Breast epithelium (tissue), 4 donors: Measurements from ENCODE around the gene SSR3. TPM values are rescaled to one million over a fixed set of nuclear protein-coding genes. Genes with fewer than 3 reads are reported as not detected.

Experiments used
- DNase-seq, 2 donors: peaks; one replicate each; pipeline ENCODE4 v3.0.0-alpha.2; 2019; ENCODE audit warnings: low spot score in 2 of 2
- H3K27ac ChIP-seq, 2 donors: fragments of 200-600 bp; sonication (generic) in 1 of 2; one replicate each; pipeline ENCODE4 v1.5.1; 2016 to 2019; ENCODE audit warnings: mild to moderate bottlenecking in 1 of 2
- H3K27me3 ChIP-seq, 2 donors: fragments of 200-600 bp; sonication (generic) in 1 of 2; one replicate each; pipeline versions ENCODE4 v1.5.1 to v1.6.0; 2017 to 2019; ENCODE audit warnings: control low read depth in 1 of 2, mild to moderate bottlenecking in 1 of 2
- H3K36me3 ChIP-seq: fragments of 200-600 bp; one replicate; pipeline ENCODE4 v1.5.1; 2019
- H3K4me1 ChIP-seq, 2 donors: fragments of 200-600 bp; sonication (generic); one replicate each; pipeline ENCODE4 v1.5.1; 2016 to 2019; ENCODE audit warnings: control low read depth in 1 of 2
- H3K4me3 ChIP-seq, 3 donors: fragments of 200-600 bp; sonication (generic); 1 replicate in 2 of 3; 2 replicates in 1 of 3; pipeline ENCODE4 v1.5.1; 2016 to 2019; ENCODE audit warnings: mild to moderate bottlenecking in 3 of 3, moderate library complexity in 2 of 3
- H3K9me3 ChIP-seq, 2 donors: fragments of 200-600 bp; sonication (generic) in 1 of 2; one replicate each; pipeline ENCODE4 v1.5.1; 2016 to 2019; ENCODE audit warnings: control low read depth in 1 of 2
- CTCF ChIP-seq, 3 donors: fragments of 450-650 bp; IDR thresholded peaks; one replicate each; pipeline ENCODE4 v1.5.1; 2016 to 2017; ENCODE audit warnings: antibody characterized with exemption in 3 of 3, mild to moderate bottlenecking in 3 of 3, moderate library complexity in 3 of 3
- POLR2A ChIP-seq: fragments of 450-650 bp; IDR thresholded peaks from one replicate; pipeline ENCODE4 v1.6.1; 2016; ENCODE audit warnings: antibody characterized with exemption, mild to moderate bottlenecking, moderate library complexity
- POLR2AphosphoS5 ChIP-seq, 3 donors: sonication (generic); formaldehyde crosslinking; IDR thresholded peaks; one replicate each; pipeline ENCODE4 v1.6.1; 2017; ENCODE audit warnings: antibody characterized with exemption in 3 of 3
- intact Hi-C: fragments of 100-400 bp; cut with DNase I; formaldehyde crosslinking; loops from one replicate; pipeline ENCODE4 v1.15.1; 2023; ENCODE audit warnings: low total_unique reads
- total RNA-seq, 3 donors: library from RNA; depleted of rRNA; stranded (reverse); fragments of >200 nt; gene quantifications; one replicate each; pipeline ENCODE4 v1.1.0, GENCODE V29; 2016

Gene SSR3
- total RNA-seq, 3 donors from 2014 or later, result 109 to 156 (median 110) TPM

- Histone ChIP-seq H3K27ac (no peak overlapping the region), H3K36me3 (no peaks in the 10 kb centered on the region), H3K27me3 (no peaks in the 10 kb centered on the region), H3K4me1 (no peaks in the 10 kb centered on the region), H3K4me3 (no peak overlapping the region), H3K9me3 (no peaks in the 10 kb centered on the region)
- intact Hi-C loops, result no loop called here
- TF ChIP-seq POLR2AphosphoS5 (IDR thresholded peaks at IDR 0.05) (no peak), CTCF (IDR thresholded peaks at IDR 0.05) (no peak), POLR2A (no peak)
- no peak for DNase-seq
Measured at GRCh38 chr3:156561533-156561932, 6.6 kb upstream of the SSR3 start.

- Histone ChIP-seq H3K9me3 (no peaks in the 10 kb centered on the region), H3K36me3 (no peaks in the 10 kb centered on the region), H3K27ac (no peak overlapping the region), H3K27me3 (no peaks in the 10 kb centered on the region), H3K4me3 (no peak overlapping the region), H3K4me1 (no peaks in the 10 kb centered on the region)
- no peak for DNase-seq
- no peak for TF ChIP-seq POLR2AphosphoS5 (IDR thresholded peaks at IDR 0.05)
- no peak for TF ChIP-seq POLR2A
- TF ChIP-seq CTCF (IDR thresholded peaks at IDR 0.05), result no peak
- intact Hi-C loops, result no loop called here
Measured at GRCh38 chr3:156559321-156559720, 4.4 kb upstream of the SSR3 start.

GRCh38 chr3:156558389-156558788, 3.5 kb upstream of the SSR3 start:
- Histone ChIP-seq H3K4me1 (no peaks in the 10 kb centered on the region), H3K9me3 (no peaks in the 10 kb centered on the region), H3K36me3 (no peaks in the 10 kb centered on the region), H3K27ac (no peak overlapping the region), H3K4me3 (no peak overlapping the region), H3K27me3 (no peaks in the 10 kb centered on the region)
- intact Hi-C loops, result no loop called here
- TF ChIP-seq POLR2AphosphoS5 (IDR thresholded peaks at IDR 0.05), result no peak
- TF ChIP-seq POLR2A, result no peak
- TF ChIP-seq CTCF (IDR thresholded peaks at IDR 0.05), result no peak
- no peak for DNase-seq

GRCh38 chr3:156554515-156554841, 439 bp downstream of the SSR3 start:
- Histone ChIP-seq H3K9me3 (no peaks in the 10 kb centered on the region), H3K36me3 (no peaks in the 10 kb centered on the region), H3K4me1 (no peaks in the 10 kb centered on the region), H3K27me3 (no peaks in the 10 kb centered on the region), H3K4me3 (peak overlapping the region; percentile 76 to 91 (median 89)), H3K27ac (peak overlapping the region; percentile 88 to 92)
- intact Hi-C loops, result no loop called here
- no peak for DNase-seq
- TF ChIP-seq CTCF (IDR thresholded peaks at IDR 0.05), result no peak
- TF ChIP-seq POLR2A, result no peak
- TF ChIP-seq POLR2AphosphoS5 (IDR thresholded peaks at IDR 0.05), result no peak

- Histone ChIP-seq H3K27me3 (no peaks in the 10 kb centered on the region), H3K4me3 (peak overlapping the region; percentile 76 to 91 (median 89)), H3K9me3 (no peaks in the 10 kb centered on the region), H3K36me3 (no peaks in the 10 kb centered on the region), H3K27ac (peak overlapping the region; percentile 88 to 92), H3K4me1 (no peaks in the 10 kb centered on the region)
- intact Hi-C loops, result no loop called here
- TF ChIP-seq POLR2AphosphoS5 (IDR thresholded peaks at IDR 0.05), result no peak
- no peak for TF ChIP-seq CTCF (IDR thresholded peaks at IDR 0.05)
- no peak for TF ChIP-seq POLR2A
- DNase-seq, result no peak
Measured at GRCh38 chr3:156553705-156554356, 1.1 kb downstream of the SSR3 start.
